Neuronal stem cell (in vitro differentiated cells): ENCODE results near the gene PLXDC2.

Experiments used
- DNase-seq: peaks from one replicate; pipeline ENCODE4 v3.0.0-alpha.2; 2013; ENCODE audit warnings: low spot score
- H2AFZ ChIP-seq: one replicate; pipeline ENCODE4 v1.6.1; 2013; ENCODE audit warnings: mild to moderate bottlenecking, low read length, inconsistent platforms
- H2AK5ac ChIP-seq: 2 replicates; pipeline ENCODE4 v1.6.1; 2013; ENCODE audit warnings: low read depth, mild to moderate bottlenecking, inconsistent platforms, low read length, moderate library complexity, mixed read lengths
- H2BK120ac ChIP-seq: 2 replicates; pipeline ENCODE4 v1.6.1; 2013; ENCODE audit warnings: low read depth, mild to moderate bottlenecking, inconsistent platforms, low read length, moderate library complexity, mixed read lengths
- H2BK12ac ChIP-seq: one replicate; pipeline ENCODE4 v1.6.1; 2013; ENCODE audit warnings: low read length, inconsistent platforms
- H2BK15ac ChIP-seq: 2 replicates; pipeline ENCODE4 v1.6.1; 2013; ENCODE audit warnings: mild to moderate bottlenecking, low read length, inconsistent platforms, mixed read lengths
- H2BK5ac ChIP-seq: one replicate; pipeline ENCODE4 v1.6.1; 2013; ENCODE audit warnings: inconsistent platforms, mild to moderate bottlenecking, low read length, moderate library complexity
- H3K14ac ChIP-seq: one replicate; pipeline ENCODE4 v1.6.1; 2013; ENCODE audit warnings: low read length, inconsistent platforms
- H3K18ac ChIP-seq: 2 replicates; pipeline ENCODE4 v1.6.1; 2013; ENCODE audit warnings: low read length, inconsistent platforms
- H3K23ac ChIP-seq: 2 replicates; pipeline ENCODE4 v1.6.1; 2013; ENCODE audit warnings: low read depth, mild to moderate bottlenecking, mixed read lengths, low read length, inconsistent platforms; ENCODE audit not compliant: poor library complexity
- H3K27ac ChIP-seq: replicated peaks from 3 replicates; pipeline ENCODE4 v1.5.1; 2013; ENCODE audit warnings: low read length, inconsistent platforms
- H3K27me3 ChIP-seq, 3 experiments: 2 replicates each; pipeline ENCODE4 v1.6.1; 2013; ENCODE audit warnings: low read length in 3 of 3, mild to moderate bottlenecking in 2 of 3, inconsistent platforms in 1 of 3, low read depth in 1 of 3, mixed read lengths in 1 of 3, moderate library complexity in 1 of 3; ENCODE audit not compliant: control insufficient read depth in 3 of 3, insufficient read depth in 3 of 3
- H3K36me3 ChIP-seq, 2 donors: replicated peaks in 1 of 2; 2 replicates each; pipeline ENCODE4 v1.6.1; 2013; ENCODE audit warnings: low read length in 2 of 2; ENCODE audit not compliant: control insufficient read depth in 2 of 2, insufficient read depth in 2 of 2
- H3K4ac ChIP-seq: 2 replicates; pipeline ENCODE4 v1.6.1; 2013; ENCODE audit warnings: inconsistent platforms, mild to moderate bottlenecking, low read length, moderate library complexity
- H3K4me1 ChIP-seq, 2 donors: 1 replicate in 1 of 2; 2 replicates in 1 of 2; pipeline ENCODE4 v1.6.1; 2013; ENCODE audit warnings: low read length in 2 of 2, low read depth in 1 of 2; ENCODE audit not compliant: control insufficient read depth in 2 of 2, insufficient read depth in 1 of 2
- H3K4me2 ChIP-seq: one replicate; pipeline ENCODE4 v1.6.1; 2013; ENCODE audit warnings: mild to moderate bottlenecking, low read length, inconsistent platforms; ENCODE audit not compliant: insufficient read depth, poor library complexity, severe bottlenecking
- H3K4me3 ChIP-seq, 2 donors: 2 replicates each; pipeline ENCODE4 v1.5.1; 2013; ENCODE audit warnings: low read length in 2 of 2, mild to moderate bottlenecking in 2 of 2, inconsistent platforms in 1 of 2, moderate library complexity in 1 of 2
- H3K79me1 ChIP-seq: one replicate; pipeline ENCODE4 v1.6.1; 2013; ENCODE audit warnings: low read depth, mild to moderate bottlenecking, inconsistent platforms, low read length, moderate library complexity
- H3K9ac ChIP-seq: one replicate; pipeline ENCODE4 v1.6.1; 2013; ENCODE audit warnings: mild to moderate bottlenecking, low read depth, low read length, inconsistent platforms; ENCODE audit not compliant: poor library complexity
- H3K9me3 ChIP-seq, 2 donors: replicated peaks in 1 of 2; 2 replicates each; pipeline versions ENCODE3 to v1.6.1; 2013; ENCODE audit warnings: low read length in 2 of 2, mild to moderate bottlenecking in 2 of 2, inconsistent platforms in 1 of 2, low read depth in 1 of 2, mixed read lengths in 1 of 2, moderate library complexity in 1 of 2; ENCODE audit not compliant: control insufficient read depth in 2 of 2, insufficient read depth in 1 of 2
- H4K8ac ChIP-seq: one replicate; pipeline ENCODE4 v1.6.1; 2013; ENCODE audit warnings: low read depth, mild to moderate bottlenecking, inconsistent platforms, low read length, moderate library complexity
- H4K91ac ChIP-seq: one replicate; pipeline ENCODE4 v1.6.1; 2013; ENCODE audit warnings: low read length, low read depth, mild to moderate bottlenecking, inconsistent platforms; ENCODE audit not compliant: poor library complexity
- WGBS, 2 donors: extraction: QIAGEN DNeasy Blood & Tissue Kit; methylation state at CpG; one replicate each; pipeline ENCODE4 v1.1.7; 2013; ENCODE audit warnings: missing lambda C conversion rate in 2 of 2, mixed read lengths in 1 of 2; ENCODE audit not compliant: insufficient read length in 2 of 2, insufficient replicate concordance in 1 of 2; ENCODE audit errors: extremely low coverage in 2 of 2; 5-methylcytosine and 5-hydroxymethylcytosine counted together

Gene PLXDC2

DNA sequence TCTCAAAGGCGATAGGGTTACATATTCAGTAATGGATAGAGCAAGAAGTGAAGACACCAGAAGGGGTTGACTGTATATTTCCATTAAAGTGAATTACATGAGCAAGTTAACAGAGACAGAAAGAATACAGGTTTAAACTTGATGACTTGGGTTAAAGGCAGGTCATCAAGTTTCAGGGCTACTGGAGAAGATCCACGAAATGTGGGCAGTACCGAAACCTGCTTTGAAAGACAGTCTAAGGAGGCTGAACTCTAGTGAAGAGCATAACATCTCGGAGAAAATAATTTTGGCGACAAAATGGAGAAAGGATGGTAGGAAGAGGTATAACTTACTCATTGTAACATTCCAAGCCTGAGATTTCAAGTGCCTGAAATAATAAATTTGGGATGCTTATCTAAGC lies 26.6 kb upstream of the PLXDC2 start:
- no peaks in the 10 kb centered on the region for H3K4me1 ChIP-seq
- H2BK5ac ChIP-seq, result no peak overlapping the region
- no peaks in the 10 kb centered on the region for H3K79me1 ChIP-seq
- H3K23ac ChIP-seq, result no peak overlapping the region
- H4K91ac ChIP-seq, result no peak overlapping the region
- H2BK15ac ChIP-seq, result no peak overlapping the region
- no CpG with 5 or more reads among the region's 5 CpGs for WGBS, 2 donors
- no peaks in the 10 kb centered on the region for H3K27me3 ChIP-seq
- no peaks in the 10 kb centered on the region for H3K9me3 ChIP-seq
- no peak overlapping the region for H4K8ac ChIP-seq
- H2BK12ac ChIP-seq, result no peak overlapping the region
- no peak overlapping the region for H3K4me2 ChIP-seq
- no peak overlapping the region for H3K4me3 ChIP-seq
- no peak overlapping the region for H3K18ac ChIP-seq
- no peak overlapping the region for H2AFZ ChIP-seq
- no peak overlapping the region for H3K4ac ChIP-seq
- H2BK120ac ChIP-seq, result no peak overlapping the region
- H2AK5ac ChIP-seq, result no peak overlapping the region
- no peak overlapping the region for H3K14ac ChIP-seq
- no peak for DNase-seq
- no peak overlapping the region for H3K9ac ChIP-seq
- H3K36me3 ChIP-seq, result no peaks in the 10 kb centered on the region
- H3K27ac ChIP-seq, result no peak overlapping the region

DNA sequence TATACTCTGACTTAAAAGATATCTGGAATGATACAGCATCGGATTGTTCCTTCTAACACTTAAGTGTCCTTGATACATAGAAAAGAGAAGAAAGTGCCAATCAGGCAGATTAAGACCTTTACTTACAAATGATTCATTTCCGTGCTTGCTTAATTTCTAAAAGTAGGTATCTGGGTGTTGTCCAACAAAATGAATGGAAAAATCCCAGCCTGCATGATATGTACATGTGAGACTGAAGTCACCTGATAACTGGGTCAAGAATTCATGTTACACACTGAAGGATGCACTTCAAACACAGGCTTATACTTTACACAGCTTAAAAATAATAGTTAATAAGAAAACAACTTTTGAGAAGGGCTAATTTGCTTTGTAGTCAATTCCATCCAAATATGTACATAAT lies 25.2 kb upstream of the PLXDC2 start:
- WGBS, 2 donors, result no CpG with 5 or more reads among the region's 2 CpGs
- H3K9ac ChIP-seq, result no peak overlapping the region
- H2BK15ac ChIP-seq, result no peak overlapping the region
- H3K4me2 ChIP-seq, result no peak overlapping the region
- no peak overlapping the region for H4K91ac ChIP-seq
- no peaks in the 10 kb centered on the region for H3K36me3 ChIP-seq
- no peak for DNase-seq
- H3K18ac ChIP-seq, result no peak overlapping the region
- no peak overlapping the region for H2BK12ac ChIP-seq
- H2AFZ ChIP-seq, result no peak overlapping the region
- H2BK120ac ChIP-seq, result no peak overlapping the region
- H3K79me1 ChIP-seq, result no peaks in the 10 kb centered on the region
- no peak overlapping the region for H3K27ac ChIP-seq
- H4K8ac ChIP-seq, result no peak overlapping the region
- H3K27me3 ChIP-seq, result no peaks in the 10 kb centered on the region
- H3K23ac ChIP-seq, result no peak overlapping the region
- H2AK5ac ChIP-seq, result no peak overlapping the region
- no peak overlapping the region for H3K4me3 ChIP-seq
- no peak overlapping the region for H3K4ac ChIP-seq
- H3K14ac ChIP-seq, result no peak overlapping the region
- H2BK5ac ChIP-seq, result no peak overlapping the region
- H3K4me1 ChIP-seq, result no peaks in the 10 kb centered on the region
- no peaks in the 10 kb centered on the region for H3K9me3 ChIP-seq

DNA sequence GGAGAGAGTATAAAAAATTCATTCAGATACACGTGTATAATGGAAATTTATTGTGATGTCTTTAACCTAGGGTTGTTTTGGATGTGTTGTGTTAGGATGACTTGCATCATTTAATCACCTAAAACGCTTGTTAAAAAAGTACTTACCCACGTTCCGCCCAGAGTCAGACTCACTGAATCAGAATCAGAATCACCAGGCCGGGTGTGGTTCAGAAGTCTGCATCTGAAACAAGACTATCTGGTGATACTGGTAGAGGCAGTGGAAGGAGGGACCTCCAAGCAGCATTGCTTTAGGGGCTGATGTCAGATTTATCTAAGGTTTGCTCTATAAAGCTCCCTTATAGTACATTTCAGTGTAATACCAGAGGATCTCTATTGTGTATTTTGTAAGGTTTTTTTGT lies 20.5 kb upstream of the PLXDC2 start:
- H3K14ac ChIP-seq, result no peak overlapping the region
- H3K23ac ChIP-seq, result no peak overlapping the region
- no peaks in the 10 kb centered on the region for H3K27me3 ChIP-seq
- H3K36me3 ChIP-seq, result no peaks in the 10 kb centered on the region
- H3K4me2 ChIP-seq, result no peak overlapping the region
- H2AK5ac ChIP-seq, result no peak overlapping the region
- H3K4ac ChIP-seq, result no peak overlapping the region
- H2BK120ac ChIP-seq, result no peak overlapping the region
- H3K79me1 ChIP-seq, result no peaks in the 10 kb centered on the region
- H4K91ac ChIP-seq, result no peak overlapping the region
- no peak for DNase-seq
- no peak overlapping the region for H2AFZ ChIP-seq
- no peak overlapping the region for H3K27ac ChIP-seq
- WGBS, 2 donors, result no CpG with 5 or more reads among the region's 5 CpGs
- H2BK12ac ChIP-seq, result no peak overlapping the region
- no peak overlapping the region for H4K8ac ChIP-seq
- no peak overlapping the region for H2BK15ac ChIP-seq
- H3K18ac ChIP-seq, result no peak overlapping the region
- H3K9me3 ChIP-seq, result no peaks in the 10 kb centered on the region
- H2BK5ac ChIP-seq, result no peak overlapping the region
- no peaks in the 10 kb centered on the region for H3K4me1 ChIP-seq
- H3K4me3 ChIP-seq, result no peak overlapping the region
- H3K9ac ChIP-seq, result no peak overlapping the region

DNA sequence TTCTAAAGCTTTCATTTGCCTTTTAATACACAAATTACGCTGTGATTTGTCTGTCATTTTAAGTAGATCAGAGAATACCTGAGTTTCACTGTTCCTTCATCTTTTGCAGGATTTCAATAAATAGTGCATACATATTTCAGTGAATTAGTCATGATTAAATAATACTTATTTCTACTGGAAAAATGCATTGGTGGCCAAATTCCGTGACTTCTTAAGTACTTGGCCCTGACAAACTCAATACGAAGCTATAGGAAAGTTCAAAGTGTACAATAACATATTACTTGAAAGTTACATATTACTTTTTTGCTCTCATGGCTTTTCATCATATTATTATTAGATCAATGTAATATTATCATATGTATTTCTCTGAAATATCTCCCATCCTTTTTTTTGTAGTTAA lies 16.1 kb upstream of the PLXDC2 start:
- no peaks in the 10 kb centered on the region for H3K9me3 ChIP-seq
- no peaks in the 10 kb centered on the region for H3K79me1 ChIP-seq
- no CpG with 5 or more reads among the region's 3 CpGs for WGBS, 2 donors
- no peak overlapping the region for H3K23ac ChIP-seq
- H3K4ac ChIP-seq, result no peak overlapping the region
- no peak overlapping the region for H3K4me3 ChIP-seq
- no peak for DNase-seq
- H2BK120ac ChIP-seq, result no peak overlapping the region
- no peak overlapping the region for H3K18ac ChIP-seq
- no peak overlapping the region for H4K91ac ChIP-seq
- H3K14ac ChIP-seq, result no peak overlapping the region
- H3K4me1 ChIP-seq, result no peaks in the 10 kb centered on the region
- no peak overlapping the region for H3K9ac ChIP-seq
- H3K36me3 ChIP-seq, result no peaks in the 10 kb centered on the region
- H3K27ac ChIP-seq, result no peak overlapping the region
- H2BK12ac ChIP-seq, result no peak overlapping the region
- no peak overlapping the region for H2BK5ac ChIP-seq
- no peak overlapping the region for H2AK5ac ChIP-seq
- H4K8ac ChIP-seq, result no peak overlapping the region
- H3K4me2 ChIP-seq, result no peak overlapping the region
- H2AFZ ChIP-seq, result no peak overlapping the region
- no peaks in the 10 kb centered on the region for H3K27me3 ChIP-seq
- no peak overlapping the region for H2BK15ac ChIP-seq
